Skeletal muscle tissue (tissue), 4 donors: Measurements from ENCODE around the gene RPL22L1. TPM values are rescaled to one million over a fixed set of nuclear protein-coding genes. Genes with fewer than 3 reads are reported as not detected.
A peak's percentile ranks its signal among the peaks of the same experiment; 100 is the strongest.
"Not testable (repeated sequence)": the region's sequence is repeated elsewhere in the genome, so short reads cannot be mapped to it uniquely, and the experiment has no call there.

Experiments
- H3K27ac ChIP-seq: one replicate; pipeline ENCODE4 v1.7.0; 2013; ENCODE audit warnings: mild to moderate bottlenecking, low read depth, low read length, inconsistent platforms
- H3K27me3 ChIP-seq, 3 donors: one replicate each; pipeline ENCODE4 v1.7.0; 2013; ENCODE audit warnings: low read length in 3 of 3; ENCODE audit not compliant: control insufficient read depth in 3 of 3, insufficient read depth in 3 of 3
- H3K36me3 ChIP-seq, 3 donors: one replicate each; pipeline ENCODE4 v1.7.0; 2013; ENCODE audit warnings: low read length in 3 of 3; ENCODE audit not compliant: control insufficient read depth in 3 of 3, insufficient read depth in 3 of 3
- H3K4me1 ChIP-seq, 3 donors: one replicate each; pipeline ENCODE4 v1.7.0; 2013; ENCODE audit warnings: low read length in 3 of 3, mild to moderate bottlenecking in 3 of 3; ENCODE audit not compliant: control insufficient read depth in 3 of 3, insufficient read depth in 3 of 3
- H3K4me3 ChIP-seq, 3 donors: one replicate each; pipeline ENCODE4 v1.7.0; 2013; ENCODE audit warnings: low read length in 3 of 3
- H3K9ac ChIP-seq, 3 donors: one replicate each; pipeline ENCODE4 v1.7.0; 2013; ENCODE audit warnings: low read length in 3 of 3, mild to moderate bottlenecking in 3 of 3, moderate library complexity in 2 of 3, low read depth in 1 of 3
- H3K9me3 ChIP-seq, 3 donors: one replicate each; pipeline ENCODE4 v1.7.0; 2013; ENCODE audit warnings: low read length in 3 of 3; ENCODE audit not compliant: control insufficient read depth in 3 of 3
- total RNA-seq: library from RNA; depleted of rRNA; stranded (reverse); fragments of >200 nt; gene quantifications from one replicate; pipeline ENCODE4 v1.2.3, GENCODE V29; 2014
- donor health status: Osteomylitis.

RPL22L1 gene
- total RNA-seq, 1 donor from 2014 or later = 28.7 TPM

DNA sequence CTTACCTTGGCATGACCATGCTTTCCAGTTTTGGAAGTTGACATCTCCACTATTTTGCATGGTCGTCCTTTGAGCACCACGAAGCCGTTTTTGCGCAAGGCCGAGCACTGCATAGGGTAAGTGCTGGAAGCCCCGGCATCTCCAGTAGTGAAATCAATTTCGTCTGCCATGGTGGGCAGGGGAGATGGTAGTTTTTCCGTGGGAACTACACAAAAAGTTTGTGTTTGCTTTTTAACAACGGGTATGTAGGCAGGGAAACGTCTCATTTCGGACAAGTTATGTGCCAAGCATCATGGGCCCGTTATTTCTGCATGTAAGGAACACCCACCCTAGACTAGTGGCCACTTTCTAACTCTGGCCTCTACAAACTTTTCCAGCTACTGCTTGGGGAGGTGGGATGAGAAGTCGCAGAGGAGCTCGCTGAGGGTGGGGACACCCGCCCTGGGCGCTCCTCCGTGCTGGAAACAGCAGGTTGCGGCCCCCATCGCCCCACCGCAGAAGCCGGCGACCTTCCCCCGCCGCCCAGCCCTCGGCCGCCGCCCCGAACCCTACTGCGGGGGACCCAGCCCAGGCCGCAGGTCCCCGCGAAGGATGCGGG lies 37.7 kb upstream of the RPL22L1 start:
- no peak overlapping the region for H3K27ac ChIP-seq
- no peaks in the 10 kb centered on the region for H3K36me3 ChIP-seq
- H3K4me3 ChIP-seq = peak overlapping the region; percentile 68 to 73 (median 72)
- peaks cover 3 to 12% (median 5%) of the 10 kb centered on the region in 3 donors for H3K9me3 ChIP-seq
- H3K9ac ChIP-seq = peak overlapping the region; percentile 39 to 71 (median 43)
- peaks cover 5 to 10% (median 7%) of the 10 kb centered on the region in 3 donors for H3K4me1 ChIP-seq
- peaks cover 0 to 11% (median 6%) of the 10 kb centered on the region in 3 donors for H3K27me3 ChIP-seq

DNA sequence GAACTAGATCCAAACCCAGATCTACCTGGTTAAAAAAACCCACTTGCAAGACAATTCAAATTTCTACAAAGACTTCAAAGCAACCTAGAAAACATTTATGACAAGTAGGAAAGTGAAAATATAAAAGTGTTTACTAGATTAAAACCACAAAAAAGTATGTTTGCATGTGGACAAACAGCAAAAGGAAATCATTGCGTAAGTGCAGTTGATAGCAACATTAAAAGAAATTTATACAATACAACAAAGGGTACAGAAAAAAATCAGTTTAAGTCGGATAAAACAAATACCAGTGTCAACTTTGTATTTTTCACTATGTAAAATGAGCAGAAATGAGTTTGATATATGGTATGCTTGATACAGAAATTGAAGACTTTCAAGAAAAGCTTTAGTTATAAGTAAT lies 35.9 kb upstream of the RPL22L1 start:
- Histone ChIP-seq H3K9ac (no peak overlapping the region), H3K4me3 (no peak overlapping the region), H3K4me1 (peaks cover 5 to 10% (median 7%) of the 10 kb centered on the region in 3 donors), H3K27ac (no peak overlapping the region), H3K27me3 (peaks cover 0 to 11% (median 6%) of the 10 kb centered on the region in 3 donors), H3K9me3 (peaks cover 3 to 10% (median 5%) of the 10 kb centered on the region in 3 donors), H3K36me3 (no peaks in the 10 kb centered on the region)

DNA sequence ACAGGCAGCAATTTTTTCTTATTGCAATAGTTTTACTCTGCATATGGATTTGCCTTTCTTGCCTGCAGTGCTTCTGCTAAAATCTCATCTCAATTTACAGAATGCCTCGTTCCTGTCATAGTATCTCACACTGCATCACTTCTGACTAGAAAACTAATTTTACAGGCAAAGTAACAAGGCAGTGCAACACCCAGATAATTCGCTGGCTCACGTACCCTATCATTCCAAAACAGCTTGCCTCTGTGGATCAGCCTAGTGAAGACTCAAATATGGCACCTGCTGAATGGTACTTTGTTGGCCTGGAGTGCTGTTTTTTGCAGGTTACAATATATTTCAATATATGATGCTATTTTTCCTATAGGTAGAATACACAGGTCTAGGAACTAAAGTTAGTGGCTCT lies 33.1 kb upstream of the RPL22L1 start:
- no peaks in the 10 kb centered on the region for H3K36me3 ChIP-seq
- no peak overlapping the region for H3K9ac ChIP-seq
- no peaks in the 10 kb centered on the region for H3K9me3 ChIP-seq
- H3K4me3 ChIP-seq = no peak overlapping the region
- peaks cover 5 to 7% (median 7%) of the 10 kb centered on the region in 3 donors for H3K4me1 ChIP-seq
- H3K27ac ChIP-seq = no peak overlapping the region
- H3K27me3 ChIP-seq = peaks cover 0 to 11% (median 6%) of the 10 kb centered on the region in 3 donors

DNA sequence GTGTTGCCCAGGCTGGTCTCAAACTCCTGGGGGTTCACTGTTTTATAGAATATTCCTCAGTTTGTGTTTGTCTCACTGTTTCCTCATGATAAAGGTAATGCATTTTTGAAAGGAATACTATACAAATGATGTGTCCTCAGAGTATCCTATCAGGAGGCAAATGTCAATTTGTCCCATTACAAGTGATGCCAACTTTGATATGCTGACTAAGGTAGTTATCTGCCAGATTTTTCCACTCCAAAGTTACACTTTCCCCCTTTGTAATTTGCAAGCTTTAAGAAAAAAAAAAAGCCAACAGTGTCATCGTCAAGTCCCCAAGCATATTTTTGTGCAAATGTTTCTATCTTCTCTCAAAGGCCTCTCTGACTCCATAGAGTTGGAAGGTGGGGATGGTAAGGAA lies 29.5 kb upstream of the RPL22L1 start:
- Histone ChIP-seq H3K4me1 (no peaks in the 10 kb centered on the region), H3K9ac (no peak overlapping the region), H3K27ac (no peak overlapping the region), H3K4me3 (no peak overlapping the region), H3K36me3 (no peaks in the 10 kb centered on the region), H3K9me3 (no peaks in the 10 kb centered on the region), H3K27me3 (no peaks in the 10 kb centered on the region)

DNA sequence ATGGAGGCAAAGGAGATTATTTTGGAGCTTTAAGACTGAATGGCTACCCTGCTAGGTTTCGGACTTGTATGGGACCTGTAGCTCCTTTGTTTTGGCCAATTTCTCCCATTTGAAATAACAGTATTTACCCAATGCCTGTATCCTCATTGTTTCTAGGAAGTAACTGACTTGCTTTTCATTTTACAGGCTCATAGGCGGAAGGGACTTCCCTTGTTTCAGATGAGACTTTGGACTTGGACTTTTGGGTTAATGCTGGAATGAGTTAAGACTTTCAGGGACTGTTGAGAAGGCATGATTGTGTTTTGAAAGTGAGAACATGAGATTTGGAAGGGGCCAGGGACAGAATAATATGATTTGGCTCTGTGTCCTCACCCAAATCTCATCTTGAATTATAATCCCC lies 28.0 kb upstream of the RPL22L1 start:
- no peaks in the 10 kb centered on the region for H3K36me3 ChIP-seq
- no peak overlapping the region for H3K27ac ChIP-seq
- no peak overlapping the region for H3K9ac ChIP-seq
- no peak overlapping the region for H3K4me3 ChIP-seq
- no peaks in the 10 kb centered on the region for H3K4me1 ChIP-seq
- H3K9me3 ChIP-seq = no peaks in the 10 kb centered on the region
- no peaks in the 10 kb centered on the region for H3K27me3 ChIP-seq

DNA sequence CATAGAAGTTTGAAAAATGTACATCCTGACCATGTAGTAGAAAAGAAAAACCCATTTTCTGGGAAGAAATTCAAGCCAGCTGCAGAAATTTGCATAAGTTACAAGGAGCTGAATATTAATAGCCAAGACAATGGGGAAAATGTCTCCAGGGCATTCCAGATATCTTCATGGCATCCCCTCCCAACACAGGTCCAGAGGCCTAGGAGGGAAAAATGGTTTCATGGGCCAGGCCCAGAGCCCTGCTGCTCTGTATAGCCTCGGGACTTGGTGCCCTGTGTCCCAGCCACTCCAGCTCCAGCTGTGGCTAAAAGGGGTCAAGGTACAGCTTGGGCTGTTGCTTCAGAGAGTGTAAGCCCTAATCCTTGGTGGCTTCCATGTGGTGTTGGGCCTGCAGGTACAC lies 27.2 kb upstream of the RPL22L1 start:
- not testable (repeated sequence) for H3K27ac ChIP-seq, H3K4me1 ChIP-seq, H3K9ac ChIP-seq, H3K9me3 ChIP-seq, H3K4me3 ChIP-seq, H3K27me3 ChIP-seq, H3K36me3 ChIP-seq

DNA sequence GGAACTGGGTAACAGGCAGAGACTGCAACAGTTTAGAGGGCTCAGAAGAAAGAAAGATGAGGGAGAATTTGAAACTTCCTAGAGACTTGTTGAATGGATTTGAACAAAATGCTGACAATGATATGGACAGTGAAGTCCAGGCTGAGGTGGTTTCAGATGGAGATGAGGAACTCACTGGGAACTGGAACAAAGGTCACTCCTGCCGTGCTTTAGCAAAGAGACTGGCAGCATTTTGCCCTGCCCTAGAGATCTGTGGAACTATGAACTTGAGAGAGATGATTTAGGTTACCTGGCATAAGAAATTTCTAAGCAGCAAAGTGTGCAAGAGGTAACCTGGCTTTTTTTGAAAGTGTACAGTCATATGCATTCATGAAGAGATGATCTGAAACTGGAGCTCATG lies 26.8 kb upstream of the RPL22L1 start:
- H3K4me3 ChIP-seq = no peak overlapping the region
- no peaks in the 10 kb centered on the region for H3K4me1 ChIP-seq
- no peaks in the 10 kb centered on the region for H3K27me3 ChIP-seq
- H3K27ac ChIP-seq = no peak overlapping the region
- no peaks in the 10 kb centered on the region for H3K36me3 ChIP-seq
- no peaks in the 10 kb centered on the region for H3K9me3 ChIP-seq
- H3K9ac ChIP-seq = no peak overlapping the region

DNA sequence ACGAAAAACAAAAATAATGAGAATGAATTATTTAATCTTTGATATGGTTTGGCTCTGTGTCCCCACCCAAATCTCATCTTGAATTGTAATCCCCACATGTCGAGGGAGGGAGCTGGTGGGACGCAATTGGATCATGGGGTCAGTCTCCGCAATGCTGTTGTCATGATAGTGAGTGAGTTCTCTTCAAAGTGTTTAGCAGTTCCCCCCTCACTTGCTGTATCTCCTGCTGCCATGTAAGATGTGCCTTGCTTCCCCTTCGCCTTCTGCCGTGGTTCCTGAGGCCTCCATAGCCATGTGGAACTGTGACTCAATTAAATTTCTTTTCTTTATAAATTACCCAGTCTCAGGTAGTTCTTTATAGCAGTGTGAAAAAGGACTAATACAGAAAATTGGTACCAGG lies 26.3 kb upstream of the RPL22L1 start:
- not testable (repeated sequence) for H3K36me3 ChIP-seq, H3K27me3 ChIP-seq, H3K4me3 ChIP-seq, H3K9me3 ChIP-seq, H3K9ac ChIP-seq, H3K27ac ChIP-seq, H3K4me1 ChIP-seq

DNA sequence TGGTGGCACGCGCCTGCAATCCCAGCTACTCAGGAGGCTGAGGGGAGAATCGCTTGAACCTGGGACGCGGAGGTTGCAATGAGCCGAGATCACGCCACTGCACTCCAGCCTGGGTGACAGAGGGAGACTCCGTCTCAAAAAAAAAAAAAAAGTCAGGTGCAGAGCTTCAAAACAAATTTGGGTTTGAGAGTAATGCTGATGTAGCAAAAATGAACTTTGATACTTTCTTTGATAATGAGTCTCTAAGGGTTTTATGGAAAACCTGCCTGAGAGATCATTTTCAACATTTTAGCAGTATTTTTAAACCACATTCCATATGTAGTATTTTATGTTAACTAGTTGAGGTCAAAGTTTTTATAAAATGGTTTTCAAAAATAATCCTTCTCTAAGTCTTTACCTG lies 23.9 kb upstream of the RPL22L1 start:
- no peak overlapping the region for H3K4me3 ChIP-seq
- no peaks in the 10 kb centered on the region for H3K36me3 ChIP-seq
- no peak overlapping the region for H3K9ac ChIP-seq
- no peaks in the 10 kb centered on the region for H3K4me1 ChIP-seq
- no peak overlapping the region for H3K27ac ChIP-seq
- H3K27me3 ChIP-seq = no peaks in the 10 kb centered on the region
- H3K9me3 ChIP-seq = no peaks in the 10 kb centered on the region

DNA sequence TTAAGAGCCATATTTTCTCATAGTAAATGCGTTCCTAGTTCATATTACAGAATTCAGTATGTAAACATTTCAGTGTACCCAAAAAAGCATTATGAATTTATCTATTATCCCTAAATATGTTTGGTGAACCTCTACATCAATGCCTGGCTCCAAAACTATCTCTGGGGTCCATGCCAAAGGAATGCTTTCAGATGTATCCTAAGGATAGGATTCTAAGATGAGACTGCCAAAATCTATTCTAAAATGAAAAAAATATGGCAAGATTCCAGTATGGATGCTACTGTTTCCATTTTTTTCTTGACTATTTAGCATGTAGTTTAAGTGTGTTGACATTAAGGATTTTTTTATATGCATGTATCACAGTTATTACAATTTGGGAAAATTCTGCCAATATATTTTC lies 19.6 kb upstream of the RPL22L1 start:
- H3K9ac ChIP-seq = no peak overlapping the region
- no peaks in the 10 kb centered on the region for H3K36me3 ChIP-seq
- no peak overlapping the region for H3K27ac ChIP-seq
- H3K4me3 ChIP-seq = no peak overlapping the region
- H3K4me1 ChIP-seq = no peaks in the 10 kb centered on the region
- H3K9me3 ChIP-seq = no peaks in the 10 kb centered on the region
- no peaks in the 10 kb centered on the region for H3K27me3 ChIP-seq
